Adipose tissue (tissue), 3 donors: ENCODE results near the gene TTC28. TPM values are rescaled to one million over a fixed set of nuclear protein-coding genes. Genes with fewer than 3 reads are reported as not detected.

ENCODE experiments used
- H3K27ac ChIP-seq: one replicate; pipeline ENCODE4 v1.5.1; 2013; ENCODE audit warnings: low read depth, low read length
- WGBS, 3 donors: extraction: QIAGEN DNeasy Blood & Tissue Kit; methylation state at CpG; one replicate each; pipeline ENCODE4 v1.1.7; 2013; 5-methylcytosine and 5-hydroxymethylcytosine counted together
- polyA plus RNA-seq, 3 donors: library from polyadenylated mRNA; stranded (reverse); fragments of 200-250 nt; gene quantifications; one replicate each; pipeline ENCODE4 v1.2.3, GENCODE V29; 2013
- donor health status: healthy with polysubstance abuse.
- donor health status: Bipolar disorder and iron deficiency.
- donor health status: healthy.

The TTC28 gene
- polyA plus RNA-seq, 3 donors = 2.8 to 10.6 (median 8.3) TPM

- WGBS, 3 donors = 86 to 92% (median 90%) methylated on average over 9 of the region's 9 CpGs
- H3K27ac ChIP-seq = no peak overlapping the region
Measured at GRCh38 chr22:27984723-27985122, 694.9 kb downstream of the TTC28 start.

- H3K27ac ChIP-seq = no peak overlapping the region
- 81 to 86% (median 83%) methylated on average over 10 of the region's 10 CpGs for WGBS, 3 donors
Measured at GRCh38 chr22:27984001-27984695, 695.5 kb downstream of the TTC28 start.

DNA sequence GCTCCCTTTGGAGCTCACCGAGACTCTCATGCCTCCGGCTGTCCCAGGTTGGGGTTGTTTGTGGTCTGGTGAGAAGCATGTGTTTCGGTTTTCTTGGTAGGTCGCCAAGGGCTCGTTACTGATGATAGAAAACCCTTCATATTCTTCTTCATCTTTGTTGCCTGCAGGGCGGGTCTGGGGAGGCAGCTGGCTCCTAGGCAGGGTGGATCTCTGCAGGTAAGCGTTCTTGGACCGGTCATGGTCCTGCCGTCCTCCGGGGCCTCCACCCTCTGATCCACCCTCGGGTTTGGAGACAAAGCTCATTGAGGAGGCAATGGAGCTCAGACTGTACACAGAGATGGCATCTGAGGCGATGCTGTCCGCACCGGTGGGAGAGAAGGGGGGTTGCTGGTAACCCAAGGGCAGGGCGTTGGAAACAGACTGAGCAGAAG is 696.3 kb downstream of the TTC28 start:
- 89 to 94% (median 91%) methylated on average over 15 of the region's 15 CpGs for WGBS, 3 donors
- no peak overlapping the region for H3K27ac ChIP-seq

GRCh38 chr22:27982630-27983180 is 696.9 kb downstream of the TTC28 start:
- H3K27ac ChIP-seq = no peak overlapping the region
- 96 to 98% (median 97%) methylated on average over 20 of the region's 20 CpGs for WGBS, 3 donors

- no peak overlapping the region for H3K27ac ChIP-seq
- 94 to 97% (median 96%) methylated on average over 11 to 15 of the region's 15 CpGs for WGBS, 3 donors
Measured at GRCh38 chr22:27982106-27982505, 697.5 kb downstream of the TTC28 start.

DNA sequence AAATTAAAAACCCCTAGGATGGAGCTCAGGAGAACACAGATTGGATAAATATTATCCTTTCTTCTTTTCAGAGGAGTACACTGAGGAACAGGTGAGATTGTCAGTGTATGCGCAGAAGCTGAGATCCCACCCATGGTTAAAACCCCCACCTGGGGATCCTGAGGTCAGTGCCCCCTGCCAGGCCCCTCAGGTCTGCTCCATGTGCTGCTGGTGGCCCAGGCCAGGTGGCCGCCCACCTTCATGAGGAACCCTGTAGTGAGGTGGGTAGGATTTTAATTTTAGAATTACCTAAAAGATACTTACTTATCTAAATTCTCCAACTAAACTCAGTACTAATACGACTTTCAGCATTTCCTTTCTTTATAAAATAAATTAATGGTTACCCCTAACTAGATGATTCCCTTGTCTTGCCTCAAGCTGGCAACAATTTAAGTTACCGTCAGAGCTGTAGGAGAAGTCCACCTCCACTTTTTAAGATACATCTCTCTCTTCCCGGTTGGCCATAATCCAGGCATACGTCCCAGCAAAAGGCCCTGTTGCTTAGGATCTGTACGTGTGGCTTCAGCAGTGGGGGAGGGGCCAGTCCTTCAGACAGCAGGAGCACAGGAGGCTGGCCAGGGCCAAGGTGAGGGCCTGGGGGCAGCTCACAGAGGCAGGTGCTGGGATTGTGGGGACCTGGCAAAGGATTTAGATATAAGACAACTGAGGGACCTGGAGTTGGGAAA is 699.1 kb downstream of the TTC28 start:
- H3K27ac ChIP-seq = no peak overlapping the region
- WGBS, 3 donors = 86 to 89% (median 89%) methylated on average over 7 of the region's 7 CpGs

GRCh38 chr22:27978802-27979201 is 700.8 kb downstream of the TTC28 start:
- H3K27ac ChIP-seq = no peak overlapping the region
- 79 to 87% (median 83%) methylated on average over 5 of the region's 5 CpGs for WGBS, 3 donors

DNA sequence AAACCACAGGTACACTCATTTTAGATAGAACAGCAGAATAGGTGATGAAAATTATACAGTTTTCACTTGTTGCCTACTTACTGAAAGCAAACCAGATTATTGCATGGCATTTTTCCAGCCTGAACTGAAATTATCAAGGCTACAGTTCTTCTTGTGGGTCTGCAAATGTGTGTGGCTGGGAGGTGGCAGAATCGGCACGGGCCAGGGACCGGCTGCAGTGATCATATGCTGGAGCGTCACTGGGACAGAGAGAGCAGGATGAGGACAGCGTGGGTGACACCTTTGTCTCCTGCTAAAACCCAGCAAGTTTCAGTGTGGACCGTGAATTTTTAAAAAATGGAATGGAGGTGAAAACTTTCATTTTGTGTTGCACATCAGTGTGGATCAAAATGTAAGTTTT is 701.3 kb downstream of the TTC28 start:
- no peak overlapping the region for H3K27ac ChIP-seq
- 93 to 97% (median 94%) methylated on average over 6 of the region's 6 CpGs for WGBS, 3 donors

DNA sequence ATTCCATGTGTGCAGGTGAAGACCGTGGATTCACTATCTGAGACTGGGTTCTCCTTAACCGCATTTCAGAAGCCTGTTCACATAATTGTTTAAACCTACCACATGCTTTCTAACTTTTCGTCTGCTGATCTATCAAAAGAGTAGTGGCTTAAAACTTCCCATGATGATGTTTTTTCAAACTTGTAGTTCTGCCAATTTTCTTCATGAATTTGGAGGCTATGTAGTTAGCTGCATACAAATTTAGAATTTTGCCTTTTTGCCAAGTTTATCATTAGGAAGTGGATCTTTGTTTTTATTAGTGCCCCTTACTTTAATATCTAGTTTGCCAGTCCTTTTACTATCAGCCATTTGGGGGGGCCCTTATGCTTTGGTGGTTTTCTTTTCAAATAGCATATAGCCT is 703.1 kb downstream of the TTC28 start:
- WGBS, 3 donors = 74 to 87% (median 77%) methylated on average over 3 of the region's 3 CpGs
- no peak overlapping the region for H3K27ac ChIP-seq

DNA sequence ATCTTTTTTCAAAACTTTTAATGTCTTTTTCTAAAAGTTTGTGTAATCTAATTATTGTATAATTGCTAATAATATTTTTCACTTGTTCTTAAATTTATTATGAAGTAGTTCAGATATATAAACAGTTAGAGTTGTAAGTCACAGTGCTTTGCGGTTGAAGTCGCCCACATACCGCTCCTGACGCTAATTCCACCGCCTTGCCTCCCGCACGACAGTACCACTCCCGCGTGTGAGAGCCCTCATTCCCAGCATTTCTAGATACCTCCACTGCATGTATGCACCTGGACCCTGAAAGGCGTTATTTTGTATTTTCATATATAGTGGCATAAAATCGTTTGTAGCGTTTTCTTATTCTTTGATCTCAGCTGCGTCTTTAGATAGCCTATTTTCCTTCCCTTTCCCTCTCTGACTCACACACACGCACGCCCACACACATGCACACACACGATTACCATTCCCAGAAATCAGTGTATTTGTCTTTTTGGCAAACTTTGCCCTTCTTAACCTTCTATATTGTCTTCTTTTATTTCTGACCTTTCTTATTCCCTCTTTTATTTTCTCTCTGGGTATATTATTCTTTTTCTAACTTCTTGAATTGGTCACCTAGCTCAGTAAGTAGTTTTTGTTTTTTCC is 704.1 kb downstream of the TTC28 start:
- no peak overlapping the region for H3K27ac ChIP-seq
- WGBS, 3 donors = 85 to 91% (median 89%) methylated on average over 16 of the region's 16 CpGs

- 70 to 83% (median 73%) methylated on average over 1 of the region's 1 CpG for WGBS, 3 donors
- H3K27ac ChIP-seq = no peak overlapping the region
Measured at GRCh38 chr22:27973846-27974245, 705.8 kb downstream of the TTC28 start.

DNA sequence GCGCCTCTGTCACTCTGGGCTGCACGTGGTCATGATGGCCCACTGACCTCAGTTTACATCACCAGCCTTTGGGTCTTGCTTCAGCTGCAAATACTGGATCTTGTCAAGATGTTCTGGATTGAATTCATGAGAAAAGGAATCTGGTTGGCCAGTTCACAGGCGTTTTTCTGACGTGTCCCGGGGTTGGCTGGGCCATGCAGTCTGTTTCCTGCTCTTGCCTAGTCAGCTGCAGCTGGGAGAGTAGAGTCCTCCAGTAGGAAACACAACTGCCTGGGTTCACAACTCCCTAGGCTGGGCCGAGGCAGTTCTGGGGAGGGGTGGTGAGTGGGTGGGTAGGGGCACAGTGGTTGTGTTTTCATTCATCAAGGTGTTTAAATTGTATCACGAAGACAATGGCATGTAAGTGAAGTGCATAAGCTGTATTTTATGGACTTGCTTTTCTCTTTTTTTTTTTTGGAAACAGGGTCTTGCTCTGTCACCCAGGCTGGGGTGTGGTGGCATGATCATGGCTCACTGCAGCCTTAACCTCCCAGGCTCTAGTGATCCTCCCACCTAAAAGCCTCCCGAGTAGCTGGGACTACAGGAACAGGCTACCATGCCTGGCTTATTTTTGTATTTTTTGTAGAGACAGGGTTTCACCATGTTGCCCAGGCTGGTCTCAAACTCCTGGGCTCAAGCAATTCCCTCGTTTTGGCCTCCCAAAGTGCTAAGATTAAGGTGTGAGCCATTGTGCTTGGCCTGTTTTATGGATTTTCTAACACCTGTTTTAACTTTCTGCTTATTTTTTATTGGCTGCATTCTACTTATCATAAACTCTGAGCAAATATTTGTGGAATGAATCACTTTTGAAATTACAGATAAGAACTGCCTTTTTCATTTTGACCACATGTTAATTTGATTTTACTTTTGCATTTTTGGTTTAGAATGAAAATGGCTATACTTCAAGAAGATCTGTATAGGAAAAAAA is 706.6 kb downstream of the TTC28 start:
- H3K27ac ChIP-seq = no peak overlapping the region
- WGBS, 3 donors = 76 to 83% (median 82%) methylated on average over 9 of the region's 9 CpGs

DNA sequence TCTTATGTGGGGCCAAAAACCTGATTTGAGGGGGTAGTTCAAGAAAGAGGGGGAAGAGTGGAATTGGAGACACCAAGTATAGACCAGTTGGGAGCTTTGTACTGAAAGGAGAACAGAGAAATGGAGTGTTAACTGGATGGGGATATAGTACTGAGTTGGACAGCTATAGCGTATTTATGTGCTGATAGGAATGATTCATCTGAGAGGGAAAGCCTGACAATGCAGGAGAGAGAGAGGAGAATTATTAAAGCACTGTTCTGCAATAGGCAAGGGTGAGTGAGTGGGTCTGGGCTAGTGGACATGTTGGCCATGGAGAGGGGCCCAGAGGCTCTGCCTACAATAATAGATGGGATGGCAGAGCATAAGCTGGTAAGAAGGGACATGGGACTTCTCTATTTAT is 707.7 kb downstream of the TTC28 start:
- 98 to 100% (median 100%) methylated on average over 1 of the region's 1 CpG for whole genome bisulfite sequencing, 3 donors
- H3K27ac ChIP-seq = no peak overlapping the region

GRCh38 chr22:27970596-27971220 is 708.9 kb downstream of the TTC28 start:
- H3K27ac ChIP-seq = no peak overlapping the region
- WGBS, 3 donors = 89 to 100% (median 97%) methylated on average over 1 of the region's 1 CpG

DNA sequence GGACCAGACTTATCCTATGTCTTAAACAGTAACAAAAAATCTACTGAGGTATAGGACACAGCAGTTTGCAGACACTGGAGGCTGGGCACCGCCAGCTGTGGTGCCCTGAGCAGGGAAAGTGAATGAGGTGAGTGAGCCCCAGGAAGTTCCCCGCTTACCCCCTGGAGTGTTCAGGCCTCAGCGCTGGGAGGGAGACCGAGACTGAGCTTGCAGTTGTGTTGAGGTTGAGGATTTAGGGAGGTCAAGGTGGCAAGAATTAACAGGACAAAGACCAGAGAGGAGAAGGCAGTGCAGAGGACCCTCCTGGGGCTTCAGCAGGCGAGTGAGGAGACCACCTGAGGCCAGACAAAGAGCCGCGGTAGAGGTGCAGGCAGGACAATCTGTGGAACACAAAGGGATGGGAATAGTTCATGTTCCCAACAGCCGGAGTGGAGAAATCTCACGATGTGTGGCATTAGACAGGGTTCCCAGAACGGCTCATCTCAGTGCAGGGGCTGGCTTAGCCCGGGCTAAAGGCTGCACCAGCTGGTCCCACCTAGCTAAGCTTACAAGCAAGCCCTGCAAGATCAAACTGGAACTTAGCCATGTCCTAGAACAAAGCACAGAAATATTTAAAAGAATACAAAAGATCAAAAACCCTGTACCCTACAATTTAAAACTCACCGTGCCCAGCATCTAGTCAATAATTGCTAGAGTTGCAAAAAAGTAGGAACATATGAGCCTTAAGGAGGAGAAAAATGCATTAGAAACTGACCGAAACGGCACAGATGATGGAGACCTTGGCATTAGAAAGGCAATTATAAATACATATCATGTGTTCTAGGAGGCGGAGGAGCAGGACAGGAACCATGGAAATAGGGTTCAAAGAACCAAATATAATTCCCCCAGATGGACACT is 713.2 kb downstream of the TTC28 start:
- no peak overlapping the region for H3K27ac ChIP-seq
- WGBS, 3 donors = 94 to 96% (median 94%) methylated on average over 15 of the region's 15 CpGs

DNA sequence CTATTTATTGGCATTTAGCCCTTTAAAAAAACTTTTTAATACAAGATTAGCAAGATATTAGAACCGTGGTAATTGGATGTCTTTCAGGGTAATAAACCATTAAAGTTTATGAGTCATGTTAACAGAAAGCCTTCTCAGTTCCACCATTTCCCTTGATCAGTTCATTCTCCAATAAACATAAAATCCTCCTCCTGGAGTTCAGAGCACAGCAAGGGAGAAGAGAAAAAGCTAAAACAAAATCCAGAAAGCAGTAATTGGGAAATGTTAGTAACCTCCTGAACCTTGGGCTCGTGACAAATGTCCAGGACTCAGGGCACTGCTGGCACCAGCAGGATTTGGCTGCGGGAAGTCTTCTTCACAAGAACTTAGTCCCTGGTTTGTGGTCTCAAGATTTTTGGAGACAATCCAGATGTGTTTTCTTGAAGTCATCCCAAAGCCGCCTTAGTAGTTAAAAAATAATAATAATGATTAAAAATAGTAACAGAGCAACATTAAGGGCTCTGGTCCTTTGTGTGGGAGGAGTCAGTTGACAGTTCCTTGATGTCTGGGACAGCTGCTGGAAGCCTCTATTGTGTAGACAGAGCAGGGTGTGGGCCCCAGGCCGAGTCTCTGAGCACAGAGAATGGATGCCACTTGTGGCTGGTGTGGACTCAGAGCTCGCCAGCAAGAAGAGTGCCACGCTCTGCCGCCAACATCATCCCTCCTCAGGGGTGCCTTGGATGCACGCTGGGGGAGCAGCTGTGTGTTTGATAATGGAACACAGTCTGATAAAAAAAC is 717.2 kb downstream of the TTC28 start:
- 61 to 66% (median 65%) methylated on average over 9 of the region's 9 CpGs for WGBS, 3 donors
- no peak overlapping the region for H3K27ac ChIP-seq
